Ammon's horn (tissue), 1 donor: ENCODE data around the gene TTC27.
"Not testable (repeated sequence)": the region's sequence is repeated elsewhere in the genome, so short reads cannot be mapped to it uniquely, and the experiment has no call there.

ENCODE experiments used
- DNase-seq: peaks from one replicate; pipeline ENCODE4 v3.0.0-alpha.2; 2016; ENCODE audit warnings: low spot score

Gene TTC27

DNA sequence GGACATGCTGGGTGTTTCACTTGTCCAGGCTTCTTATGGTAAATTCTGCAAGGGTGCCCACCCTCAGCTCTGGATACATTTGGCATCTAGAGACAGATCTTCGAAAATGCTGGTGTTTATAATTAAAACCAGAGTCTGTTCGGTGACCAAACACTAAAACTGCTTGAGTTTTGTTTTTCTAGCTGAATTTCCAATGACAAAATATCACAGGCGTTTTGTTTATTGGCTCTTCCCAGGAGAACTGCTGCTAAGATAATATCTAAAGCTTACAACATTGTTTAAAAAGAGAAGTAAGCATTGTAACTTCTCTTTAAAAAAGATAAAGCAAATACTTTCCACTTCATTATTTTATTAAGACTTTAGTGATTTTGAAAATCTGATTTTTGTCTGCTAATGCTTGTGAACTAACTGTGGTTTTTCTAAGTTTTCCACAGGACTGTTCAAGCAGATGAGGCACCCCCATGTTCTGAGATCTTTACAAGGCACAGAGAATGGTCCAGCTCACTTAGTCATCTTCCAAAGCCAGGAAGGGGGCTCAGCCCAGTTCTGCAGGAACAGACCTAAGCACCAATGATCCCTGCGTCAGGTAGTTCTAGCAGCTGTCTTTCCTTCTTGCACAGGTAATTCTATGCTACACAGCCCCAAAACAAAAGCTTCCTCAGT, 224.1 kb downstream of the TTC27 start:
- no peak for DNase-seq

DNA sequence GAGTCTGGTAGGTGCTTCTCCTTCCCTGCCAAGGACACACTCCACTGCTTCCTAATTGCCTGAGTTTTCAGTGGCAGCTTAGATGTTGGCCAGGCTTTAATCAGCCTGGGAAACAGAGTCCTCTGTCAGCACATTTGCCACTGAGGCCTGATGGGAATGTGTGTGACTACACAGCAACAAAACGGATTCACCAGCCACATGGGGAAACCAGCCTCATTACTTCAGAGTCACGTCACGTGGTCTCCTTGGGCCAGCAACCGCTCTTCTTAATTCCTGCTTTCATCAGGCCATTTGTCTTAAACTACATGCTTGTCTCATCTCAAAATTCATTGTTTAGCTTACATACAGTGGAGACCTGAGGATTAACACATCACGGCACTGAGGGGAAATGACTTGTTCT, 225.0 kb downstream of the TTC27 start:
- no peak for DNase-seq

DNA sequence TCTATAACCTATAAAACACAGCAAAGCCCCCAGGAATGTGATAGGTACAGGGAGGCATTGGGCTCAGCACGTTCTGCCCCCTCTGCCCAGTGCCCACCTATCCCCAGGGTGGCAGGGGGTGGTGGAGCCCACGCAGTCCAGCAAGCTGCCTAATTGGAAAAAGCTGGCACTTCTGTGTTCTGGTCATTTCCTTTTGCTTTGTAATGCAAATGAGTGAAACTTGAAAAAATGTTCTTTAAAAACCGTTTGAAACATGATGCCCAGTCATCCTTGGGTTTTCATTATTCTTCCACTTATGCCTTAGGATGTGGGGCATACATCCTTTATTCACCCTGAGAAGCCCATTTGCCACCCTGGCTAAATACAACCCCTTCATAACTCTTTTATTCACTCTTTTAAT, 229.0 kb downstream of the TTC27 start:
- no peak for DNase-seq

DNA sequence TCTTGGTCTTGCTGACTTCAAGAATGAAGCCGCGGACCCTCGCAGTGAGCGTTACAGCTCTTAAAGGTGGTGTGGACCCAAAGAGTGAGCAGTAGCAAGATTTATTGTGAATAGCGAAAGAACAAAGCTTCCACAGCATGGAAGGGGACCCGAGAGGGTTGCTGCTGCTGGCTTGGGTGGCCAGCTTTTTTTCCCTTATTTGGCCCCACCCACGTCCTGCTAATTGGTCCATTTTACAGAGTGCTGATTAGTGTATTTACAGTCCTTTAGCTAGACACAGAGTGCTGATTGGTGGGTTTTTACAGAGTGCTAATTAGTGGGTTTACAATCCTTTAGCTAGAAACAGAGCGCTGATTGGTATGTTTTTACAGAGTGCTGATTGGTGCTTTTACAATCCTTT, 230.9 kb downstream of the TTC27 start:
- no peak for DNase-seq

DNA sequence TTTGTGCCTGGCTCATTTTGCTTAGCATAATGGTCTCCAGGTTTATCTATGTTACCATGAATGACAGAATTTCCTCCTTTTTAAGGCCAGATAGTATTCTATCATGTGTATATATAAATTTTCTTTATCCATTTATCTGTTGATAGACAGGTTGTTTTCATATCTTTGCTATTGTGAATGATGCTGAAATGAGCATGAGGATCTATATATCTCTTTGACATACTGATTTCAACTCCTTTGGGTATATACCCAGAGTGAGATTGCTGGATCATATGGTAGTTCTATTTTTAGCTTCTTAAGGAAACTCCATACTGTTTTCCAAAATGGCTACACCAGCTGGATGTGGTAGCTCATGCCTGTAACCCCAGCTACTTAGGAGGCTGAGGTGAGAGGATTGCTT, 232.5 kb downstream of the TTC27 start:
- no peak for DNase-seq

DNA sequence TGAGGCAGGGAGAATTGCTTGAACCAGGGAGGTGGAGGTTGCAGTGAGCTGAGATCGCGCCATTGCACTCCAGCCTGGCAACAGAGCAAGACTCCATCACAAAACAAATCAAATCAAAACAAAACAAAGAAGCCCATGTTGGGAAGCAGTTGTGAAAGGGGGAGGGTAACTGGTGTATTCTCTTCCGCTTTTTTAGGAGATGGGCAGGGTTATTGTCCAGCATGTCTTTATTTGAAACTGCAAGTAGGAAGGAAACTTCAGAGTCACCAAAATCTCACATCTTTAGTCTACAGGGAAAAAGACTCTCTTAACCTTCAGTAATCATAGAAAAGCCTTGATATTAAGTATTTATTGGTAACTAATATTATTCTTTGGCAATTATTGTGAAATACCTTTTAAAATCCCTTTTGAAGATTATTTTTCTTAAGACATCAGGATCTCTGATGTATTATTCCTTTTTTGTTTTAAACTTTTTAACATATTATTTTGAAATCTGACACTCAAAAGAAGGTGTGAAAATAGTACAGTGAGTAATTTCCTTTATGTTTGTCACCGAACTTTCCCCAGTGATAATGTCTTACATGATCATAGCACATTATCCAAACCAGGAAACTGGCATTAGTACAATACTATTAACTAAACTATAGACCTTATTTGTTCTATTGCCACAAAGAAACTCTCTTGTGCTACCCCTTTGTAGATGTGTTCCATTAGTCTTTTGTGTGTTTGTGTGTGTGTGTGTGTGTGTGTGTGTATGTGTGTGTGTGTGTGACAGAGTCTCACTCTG, 234.6 kb downstream of the TTC27 start:
- no peak for DNase-seq

DNA sequence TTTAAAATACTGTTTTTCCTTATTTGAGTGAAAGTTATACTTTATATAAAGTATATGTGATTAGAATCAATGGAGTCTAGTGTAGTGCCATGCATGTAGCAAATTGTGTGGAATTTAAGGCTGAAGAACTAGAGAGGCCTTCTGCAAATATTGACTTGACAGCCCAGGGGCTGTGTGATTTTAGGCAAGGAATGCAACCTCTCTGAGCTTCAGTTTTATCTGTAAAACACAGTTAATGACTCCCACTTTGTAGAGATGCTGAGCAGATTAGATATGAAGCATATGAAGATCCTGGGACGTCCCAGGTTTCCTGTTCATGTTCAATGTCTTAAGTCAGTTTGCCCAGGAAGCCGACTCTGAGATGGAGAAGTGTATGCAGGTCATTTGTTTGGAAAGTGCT, 235.5 kb downstream of the TTC27 start:
- DNase-seq, result no peak

DNA sequence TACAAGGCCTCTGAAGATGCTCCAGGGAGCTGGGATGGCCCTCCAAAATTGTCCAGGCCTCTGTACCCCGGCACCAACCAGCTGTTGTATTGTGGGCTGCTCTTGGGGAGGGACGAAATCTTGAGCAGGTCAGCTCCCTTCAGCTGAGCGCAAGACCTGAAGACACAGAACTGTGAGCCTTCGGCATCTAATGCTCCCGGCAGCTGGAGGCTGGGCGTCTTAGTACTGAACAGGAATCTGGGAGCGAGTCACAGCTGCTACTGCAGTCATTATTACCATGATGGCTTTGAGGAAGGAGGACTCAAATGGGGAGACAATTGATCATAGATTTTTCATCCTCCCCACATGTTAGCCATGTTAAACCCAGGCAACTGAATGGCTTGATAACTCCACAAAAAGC, 236.0 kb downstream of the TTC27 start:
- DNase-seq, result no peak

DNA sequence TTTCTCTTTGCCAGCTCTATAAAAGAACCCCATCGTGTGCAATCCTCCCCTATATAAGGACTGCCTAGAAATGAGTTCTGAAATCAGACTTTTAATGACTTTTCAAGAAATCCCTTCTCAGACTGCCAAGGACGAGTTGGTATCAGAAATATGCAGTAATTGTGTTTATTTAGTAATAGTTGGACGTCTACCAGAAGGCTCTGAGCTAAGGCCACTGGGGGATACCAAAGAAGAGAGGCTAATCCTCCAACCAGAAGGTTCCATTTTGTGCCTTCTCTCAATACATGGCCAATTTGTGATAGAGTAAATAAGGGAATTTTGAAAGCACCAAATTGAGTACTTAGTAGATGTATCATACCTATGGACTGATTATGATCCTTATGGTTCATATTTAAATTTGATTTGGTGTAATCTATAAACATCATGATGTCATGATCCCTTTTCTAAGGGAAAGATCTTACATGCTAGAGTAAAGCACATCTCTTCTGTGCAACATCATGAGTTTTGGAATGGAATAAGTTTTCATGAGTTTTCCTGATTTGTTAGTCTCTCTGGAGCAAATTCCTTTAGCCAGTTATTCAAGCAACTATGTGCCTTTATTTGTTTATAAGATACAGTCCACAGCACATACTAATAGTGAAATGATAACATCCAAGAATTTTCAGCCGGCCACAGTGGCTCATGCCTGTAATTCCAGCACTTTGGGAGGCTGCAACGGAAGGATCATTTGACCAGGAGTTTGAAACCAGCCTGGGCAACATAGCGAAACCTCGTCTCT, 236.7 kb downstream of the TTC27 start:
- no peak for DNase-seq

DNA sequence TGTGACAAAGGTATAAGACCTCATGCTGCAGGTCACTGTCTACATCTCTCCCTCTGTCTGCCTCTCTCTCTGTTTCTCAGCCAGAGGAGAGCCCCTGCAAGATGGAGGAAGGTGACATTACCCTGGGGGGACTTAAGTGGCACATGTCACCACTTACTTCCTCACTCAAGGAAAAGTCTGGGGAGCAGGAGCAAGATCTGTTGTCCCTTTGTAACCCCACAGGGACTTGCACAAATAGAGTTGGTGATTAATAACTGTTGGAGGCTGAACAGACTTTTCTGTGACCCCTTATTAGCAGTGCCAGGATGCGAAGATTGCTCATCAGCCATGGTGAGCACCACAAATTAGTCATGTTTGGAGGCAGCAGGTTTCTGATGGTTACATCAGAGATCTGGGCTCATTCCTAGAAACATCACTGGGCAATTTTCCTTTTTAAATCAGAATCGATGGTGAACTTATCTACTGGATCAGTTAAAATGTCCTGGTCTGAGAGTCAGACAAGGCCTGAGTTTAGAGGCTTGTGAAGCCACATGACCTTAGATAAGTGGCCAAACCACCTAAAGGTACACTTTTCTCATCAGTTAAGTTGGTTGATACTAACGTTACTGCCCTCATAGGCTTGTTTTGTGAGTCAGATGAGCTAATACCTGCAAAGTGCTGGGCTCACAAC, 237.7 kb downstream of the TTC27 start:
- DNase-seq, result peak; percentile 50

DNA sequence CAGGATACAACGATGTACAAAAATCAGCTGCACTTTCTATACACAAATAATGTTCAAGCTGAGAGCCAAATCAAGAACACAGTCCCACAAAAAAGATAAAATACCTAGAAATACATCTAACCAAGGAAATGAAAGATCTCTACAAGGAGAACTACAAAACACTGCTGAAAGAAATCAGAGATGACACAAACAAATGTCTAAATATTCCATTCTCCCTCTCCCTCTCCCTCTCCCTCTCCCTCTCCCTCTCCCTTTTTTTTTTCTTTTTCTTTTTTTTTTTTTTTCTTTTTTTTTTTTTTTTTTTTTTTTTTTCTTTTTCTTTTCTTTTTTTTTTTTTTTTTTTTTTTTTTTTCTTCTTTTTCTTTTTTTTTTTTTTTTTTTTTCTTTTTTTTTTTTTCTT, 238.6 kb downstream of the TTC27 start:
- not testable (repeated sequence) for DNase-seq
